ENCODE results near the gene FUT4. TPM values are rescaled to one million over a fixed set of nuclear protein-coding genes. Genes with fewer than 3 reads are reported as not detected.
A peak's percentile ranks its signal among the peaks of the same experiment; 100 is the strongest.

The FUT4 gene
- total RNA-seq, 1 donor: 7.2 TPM

- peak overlapping the region; percentile 85 for H3K4me2 ChIP-seq (ENCODE audit: insufficient read depth, low read length)
- H3K4me1 ChIP-seq (ENCODE audit: insufficient read depth, low read length): peaks cover 24% of the 10 kb centered on the region
- H3K9me3 ChIP-seq (ENCODE audit: low read depth, low read length): no peaks in the 10 kb centered on the region
- no peak for TF ChIP-seq CTCF (IDR thresholded peaks at IDR 0.05; ENCODE audit: extremely low read depth, low read depth, low read length)
- peak overlapping the region; percentile 87 for H3K4me3 ChIP-seq (ENCODE audit: insufficient read depth, low read length)
- H2AFZ ChIP-seq (ENCODE audit: low read length): peak overlapping the region; percentile 95
- H3K79me2 ChIP-seq (ENCODE audit: insufficient read depth, low read length): peaks cover 45% of the 10 kb centered on the region
- H3K27ac ChIP-seq (ENCODE audit: low read depth, low read length): peak overlapping the region; percentile 87
- peaks cover 32% of the 10 kb centered on the region for H4K20me1 ChIP-seq (ENCODE audit: insufficient read depth, low read length)
- peak; percentile 85 for DNase-seq (ENCODE audit: insufficient read length, low spot score, missing footprints)
- no peaks in the 10 kb centered on the region for H3K36me3 ChIP-seq (ENCODE audit: insufficient read depth, low read length)
- H3K27me3 ChIP-seq (ENCODE audit: insufficient read depth, low read length): no peaks in the 10 kb centered on the region
Measured at GRCh38 chr11:94544646-94545263, 1.0 kb downstream of the FUT4 start.

- H3K27ac ChIP-seq (ENCODE audit: low read depth, low read length): no peak overlapping the region
- no peaks in the 10 kb centered on the region for H3K36me3 ChIP-seq (ENCODE audit: insufficient read depth, low read length)
- H3K9me3 ChIP-seq (ENCODE audit: low read depth, low read length): no peaks in the 10 kb centered on the region
- peak overlapping the region; percentile 95 for H2AFZ ChIP-seq (ENCODE audit: low read length)
- H4K20me1 ChIP-seq (ENCODE audit: insufficient read depth, low read length): peaks cover 38% of the 10 kb centered on the region
- peaks cover 49% of the 10 kb centered on the region for H3K79me2 ChIP-seq (ENCODE audit: insufficient read depth, low read length)
- no peaks in the 10 kb centered on the region for H3K27me3 ChIP-seq (ENCODE audit: insufficient read depth, low read length)
- H3K4me3 ChIP-seq (ENCODE audit: insufficient read depth, low read length): peak overlapping the region; percentile 87
- H3K4me1 ChIP-seq (ENCODE audit: insufficient read depth, low read length): peaks cover 24% of the 10 kb centered on the region
- TF ChIP-seq CTCF (IDR thresholded peaks at IDR 0.05; ENCODE audit: extremely low read depth, low read depth, low read length): no peak
- peak overlapping the region; percentile 85 for H3K4me2 ChIP-seq (ENCODE audit: insufficient read depth, low read length)
- peak; percentile 71 for DNase-seq (ENCODE audit: insufficient read length, low spot score, missing footprints)
Measured at GRCh38 chr11:94545264-94546161, 1.8 kb downstream of the FUT4 start.

GRCh38 chr11:94546162-94546470 is 2.4 kb downstream of the FUT4 start:
- Histone ChIP-seq H3K9me3 (ENCODE audit: low read depth, low read length) (no peaks in the 10 kb centered on the region), H4K20me1 (ENCODE audit: insufficient read depth, low read length) (peaks cover 38% of the 10 kb centered on the region), H3K4me3 (ENCODE audit: insufficient read depth, low read length) (peak overlapping the region; percentile 87), H3K79me2 (ENCODE audit: insufficient read depth, low read length) (peaks cover 49% of the 10 kb centered on the region), H3K4me1 (ENCODE audit: insufficient read depth, low read length) (peaks cover 24% of the 10 kb centered on the region), H2AFZ (ENCODE audit: low read length) (no peak overlapping the region), H3K27ac (ENCODE audit: low read depth, low read length) (no peak overlapping the region), H3K36me3 (ENCODE audit: insufficient read depth, low read length) (no peaks in the 10 kb centered on the region), H3K27me3 (ENCODE audit: insufficient read depth, low read length) (no peaks in the 10 kb centered on the region), H3K4me2 (ENCODE audit: insufficient read depth, low read length) (peak overlapping the region; percentile 85)
- TF ChIP-seq CTCF (IDR thresholded peaks at IDR 0.05; ENCODE audit: extremely low read depth, low read depth, low read length): no peak
- no peak for DNase-seq (ENCODE audit: insufficient read length, low spot score, missing footprints)

GRCh38 chr11:94546886-94547285 is 3.2 kb downstream of the FUT4 start:
- Histone ChIP-seq H3K4me3 (ENCODE audit: insufficient read depth, low read length) (peak overlapping the region; percentile 87), H3K9me3 (ENCODE audit: low read depth, low read length) (no peaks in the 10 kb centered on the region), H3K4me1 (ENCODE audit: insufficient read depth, low read length) (peaks cover 24% of the 10 kb centered on the region), H3K27me3 (ENCODE audit: insufficient read depth, low read length) (no peaks in the 10 kb centered on the region), H3K27ac (ENCODE audit: low read depth, low read length) (no peak overlapping the region), H4K20me1 (ENCODE audit: insufficient read depth, low read length) (peaks cover 38% of the 10 kb centered on the region), H3K79me2 (ENCODE audit: insufficient read depth, low read length) (peaks cover 49% of the 10 kb centered on the region), H2AFZ (ENCODE audit: low read length) (no peak overlapping the region), H3K4me2 (ENCODE audit: insufficient read depth, low read length) (peak overlapping the region; percentile 85), H3K36me3 (ENCODE audit: insufficient read depth, low read length) (no peaks in the 10 kb centered on the region)
- no peak for TF ChIP-seq CTCF (IDR thresholded peaks at IDR 0.05; ENCODE audit: extremely low read depth, low read depth, low read length)
- no peak for DNase-seq (ENCODE audit: insufficient read length, low spot score, missing footprints)

Data from osteoblast (primary cell).